Neuron (in vitro differentiated cells): ENCODE results near the gene VRK2.
"Not testable (repeated sequence)": the region's sequence is repeated elsewhere in the genome, so short reads cannot be mapped to it uniquely, and the experiment has no call there.

Source experiments
- H2AFZ ChIP-seq: one replicate; pipeline ENCODE4 v1.6.1; 2013; ENCODE audit warnings: low read depth, mild to moderate bottlenecking, inconsistent platforms, low read length, moderate library complexity
- H3K27me3 ChIP-seq: one replicate; pipeline ENCODE4 v1.6.1; 2013; ENCODE audit warnings: low read length; ENCODE audit not compliant: insufficient read depth
- H3K36me3 ChIP-seq: one replicate; pipeline ENCODE4 v1.6.1; 2013; ENCODE audit warnings: low read length; ENCODE audit not compliant: insufficient read depth
- H3K4me1 ChIP-seq: one replicate; pipeline ENCODE4 v1.6.1; 2013; ENCODE audit warnings: low read length; ENCODE audit not compliant: insufficient read depth
- H3K4me3 ChIP-seq: 2 replicates; pipeline ENCODE4 v1.5.1; 2013; ENCODE audit warnings: mild to moderate bottlenecking, low read length, moderate library complexity
- H3K9me3 ChIP-seq: one replicate; pipeline ENCODE4 v1.6.1; 2013; ENCODE audit warnings: low read length

Gene VRK2

GRCh38 chr2:58169845-58170244, 123.2 kb downstream of the VRK2 start:
- H3K27me3 ChIP-seq, H2AFZ ChIP-seq, H3K9me3 ChIP-seq, H3K4me3 ChIP-seq, H3K4me1 ChIP-seq: not testable (repeated sequence)
- peaks cover 13% of the 10 kb centered on the region for H3K36me3 ChIP-seq

DNA sequence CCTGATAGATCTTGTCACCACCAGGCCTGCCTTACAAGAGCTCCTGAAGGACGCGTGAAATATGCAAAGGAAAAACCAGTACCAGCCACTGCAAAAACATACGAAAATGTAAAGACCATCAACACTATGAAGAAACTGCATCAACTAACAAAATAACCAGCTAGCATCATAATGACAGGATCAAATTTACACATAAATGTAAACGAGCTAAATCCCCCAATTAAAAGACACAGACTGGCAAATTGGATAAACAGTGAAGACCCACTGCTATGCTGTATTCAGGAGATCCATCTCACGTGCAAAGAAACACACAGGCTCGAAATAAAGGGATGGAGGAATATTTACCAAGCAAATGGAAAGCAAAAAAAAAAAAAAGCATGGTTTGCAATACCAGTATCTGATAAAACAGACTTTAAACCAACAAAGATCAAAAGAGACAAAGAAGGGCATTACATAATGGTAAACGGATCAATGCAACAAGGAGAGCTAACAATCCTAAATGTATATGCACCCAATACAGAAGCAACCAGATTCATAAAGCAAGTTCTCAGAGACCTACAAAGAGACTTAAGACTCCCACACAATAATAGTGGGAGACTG, 123.8 kb downstream of the VRK2 start:
- not testable (repeated sequence) for H3K9me3 ChIP-seq, H3K36me3 ChIP-seq, H3K27me3 ChIP-seq, H3K4me1 ChIP-seq, H3K4me3 ChIP-seq, H2AFZ ChIP-seq

DNA sequence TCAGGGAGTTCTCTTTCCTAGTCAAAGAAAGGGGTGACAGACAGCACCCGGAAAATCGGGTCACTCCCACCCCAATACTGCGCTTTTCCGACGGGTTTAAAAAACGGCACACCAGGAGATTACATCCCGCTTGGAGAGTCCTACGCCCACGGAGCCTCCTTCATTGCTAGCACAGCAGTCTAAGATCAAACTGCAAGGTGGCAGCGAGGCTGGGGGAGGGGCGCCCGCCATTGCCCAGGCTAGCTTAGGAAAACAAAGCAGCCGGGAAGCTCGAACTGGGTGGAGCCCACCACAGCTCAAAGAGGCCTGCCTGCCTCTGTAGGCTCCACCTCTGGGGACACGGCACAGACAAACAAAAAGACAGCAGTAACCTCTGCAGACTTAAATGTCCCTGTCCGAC, 125.2 kb downstream of the VRK2 start:
- H3K4me1 ChIP-seq, H3K36me3 ChIP-seq, H2AFZ ChIP-seq, H3K27me3 ChIP-seq, H3K4me3 ChIP-seq, H3K9me3 ChIP-seq: not testable (repeated sequence)

DNA sequence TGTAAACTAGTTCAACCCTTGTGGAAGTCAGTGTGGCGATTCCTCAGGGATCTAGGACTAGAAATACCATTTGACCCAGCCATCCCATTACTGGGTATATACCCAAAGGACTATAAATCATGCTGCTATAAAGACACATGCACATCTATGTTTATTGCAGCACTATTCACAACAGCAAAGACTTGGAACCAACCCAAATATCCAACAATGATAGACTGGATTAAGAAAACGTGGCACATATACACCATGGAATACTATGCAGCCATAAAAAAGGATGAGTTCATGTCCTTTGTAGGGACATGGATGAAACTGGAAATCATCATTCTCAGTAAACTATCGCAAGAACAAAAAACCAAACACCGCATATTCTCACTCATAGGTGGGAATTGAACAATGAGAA, 130.6 kb downstream of the VRK2 start:
- not testable (repeated sequence) for H3K36me3 ChIP-seq, H3K4me1 ChIP-seq, H3K4me3 ChIP-seq, H2AFZ ChIP-seq, H3K9me3 ChIP-seq, H3K27me3 ChIP-seq

- not testable (repeated sequence) for H3K4me3 ChIP-seq, H3K27me3 ChIP-seq, H3K36me3 ChIP-seq, H2AFZ ChIP-seq, H3K9me3 ChIP-seq, H3K4me1 ChIP-seq
Measured at GRCh38 chr2:58180175-58180574, 133.6 kb downstream of the VRK2 start.

DNA sequence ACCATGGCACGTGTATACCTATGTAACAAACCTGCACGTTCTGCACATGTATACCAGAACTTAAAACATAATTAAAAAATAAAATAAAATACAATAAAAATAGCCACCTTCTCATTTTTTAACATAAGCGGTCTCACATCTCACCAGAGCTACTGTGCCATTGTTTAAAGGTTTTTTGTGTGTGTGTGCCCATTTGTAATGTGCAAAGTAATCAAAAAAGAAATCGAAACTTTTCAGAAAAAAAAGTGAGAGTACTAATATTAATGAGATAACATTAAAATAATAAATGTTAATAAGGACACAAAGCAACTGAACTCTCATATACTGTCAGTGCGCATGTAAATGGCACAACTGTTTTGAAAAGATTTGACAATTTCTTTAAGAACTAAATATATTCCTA, 134.0 kb downstream of the VRK2 start:
- Histone ChIP-seq H3K9me3 (no peaks in the 10 kb centered on the region), H3K4me3 (no peak overlapping the region), H3K36me3 (no peaks in the 10 kb centered on the region), H3K4me1 (no peaks in the 10 kb centered on the region), H3K27me3 (no peaks in the 10 kb centered on the region), H2AFZ (no peak overlapping the region)

- Histone ChIP-seq H3K27me3 (no peaks in the 10 kb centered on the region), H3K36me3 (no peaks in the 10 kb centered on the region), H3K9me3 (no peaks in the 10 kb centered on the region), H3K4me3 (no peak overlapping the region), H2AFZ (no peak overlapping the region), H3K4me1 (no peaks in the 10 kb centered on the region)
Measured at GRCh38 chr2:58182527-58182926, 135.9 kb downstream of the VRK2 start.

DNA sequence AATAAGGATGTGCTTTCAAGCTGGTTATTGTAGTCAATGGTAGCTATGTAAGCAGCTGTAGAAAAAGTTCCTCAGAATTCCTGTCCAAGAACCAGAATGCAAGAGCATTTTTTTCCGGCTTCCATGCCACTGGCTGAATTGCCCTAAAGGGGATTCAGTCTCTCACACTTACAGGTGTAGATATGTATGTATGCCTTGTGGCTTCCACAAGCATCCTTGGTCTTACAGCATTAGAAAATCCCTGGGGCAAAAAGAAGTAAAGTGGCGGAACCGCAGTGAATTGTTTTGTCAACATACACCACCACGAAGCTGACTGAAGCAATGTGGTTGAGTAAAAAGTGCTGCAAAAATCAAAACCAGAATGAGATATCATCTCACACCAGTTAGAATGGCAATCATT, 139.9 kb downstream of the VRK2 start:
- Histone ChIP-seq H3K4me3 (no peak overlapping the region), H3K36me3 (peaks cover 16% of the 10 kb centered on the region), H3K9me3 (no peaks in the 10 kb centered on the region), H2AFZ (no peak overlapping the region), H3K27me3 (no peaks in the 10 kb centered on the region), H3K4me1 (no peaks in the 10 kb centered on the region)

- H3K36me3 ChIP-seq: peaks cover 16% of the 10 kb centered on the region
- H2AFZ ChIP-seq, H3K27me3 ChIP-seq, H3K4me3 ChIP-seq, H3K9me3 ChIP-seq, H3K4me1 ChIP-seq: not testable (repeated sequence)
Measured at GRCh38 chr2:58187022-58187421, 140.4 kb downstream of the VRK2 start.

- no peak overlapping the region for H2AFZ ChIP-seq
- peaks cover 10% of the 10 kb centered on the region for H3K36me3 ChIP-seq
Measured at GRCh38 chr2:58194458-58194857, 147.9 kb downstream of the VRK2 start.

DNA sequence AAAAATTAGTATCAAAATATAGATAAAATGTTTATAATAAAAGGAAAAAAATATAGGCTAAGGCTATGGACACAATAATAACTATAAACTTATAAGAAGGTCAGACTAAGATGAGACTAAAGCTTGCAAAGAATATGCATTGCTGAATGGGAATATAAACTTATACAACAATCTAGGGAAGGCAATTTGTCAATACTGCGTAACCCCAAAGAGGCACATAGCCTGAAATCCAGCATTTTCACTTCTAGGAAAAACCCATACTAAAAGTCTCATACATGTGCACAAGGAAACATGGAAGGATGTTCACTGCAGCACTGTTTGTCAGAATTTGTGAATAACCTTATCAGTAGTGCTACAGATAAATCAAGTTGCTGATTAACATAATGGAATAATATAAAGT, 149.1 kb downstream of the VRK2 start:
- H3K4me3 ChIP-seq: no peak overlapping the region
- no peaks in the 10 kb centered on the region for H3K9me3 ChIP-seq
- no peaks in the 10 kb centered on the region for H3K4me1 ChIP-seq
- H3K27me3 ChIP-seq: no peaks in the 10 kb centered on the region
- no peak overlapping the region for H2AFZ ChIP-seq
- H3K36me3 ChIP-seq: peaks cover 10% of the 10 kb centered on the region

More at GRCh38 chr2:58194458-58194857, 147.9 kb downstream of the VRK2 start:
- Histone ChIP-seq H3K9me3 (no peaks in the 10 kb centered on the region), H3K4me3 (no peak overlapping the region), H3K27me3 (no peaks in the 10 kb centered on the region), H3K4me1 (no peaks in the 10 kb centered on the region)

- no peak overlapping the region for H3K4me3 ChIP-seq
- no peak overlapping the region for H2AFZ ChIP-seq
- H3K36me3 ChIP-seq: peaks cover 19% of the 10 kb centered on the region
- H3K9me3 ChIP-seq: no peaks in the 10 kb centered on the region
- H3K27me3 ChIP-seq: no peaks in the 10 kb centered on the region
- H3K4me1 ChIP-seq: no peaks in the 10 kb centered on the region
Measured at GRCh38 chr2:58197894-58198293, 151.3 kb downstream of the VRK2 start.

- H3K4me1 ChIP-seq: no peaks in the 10 kb centered on the region
Measured at GRCh38 chr2:58202404-58202803, 155.8 kb downstream of the VRK2 start.

DNA sequence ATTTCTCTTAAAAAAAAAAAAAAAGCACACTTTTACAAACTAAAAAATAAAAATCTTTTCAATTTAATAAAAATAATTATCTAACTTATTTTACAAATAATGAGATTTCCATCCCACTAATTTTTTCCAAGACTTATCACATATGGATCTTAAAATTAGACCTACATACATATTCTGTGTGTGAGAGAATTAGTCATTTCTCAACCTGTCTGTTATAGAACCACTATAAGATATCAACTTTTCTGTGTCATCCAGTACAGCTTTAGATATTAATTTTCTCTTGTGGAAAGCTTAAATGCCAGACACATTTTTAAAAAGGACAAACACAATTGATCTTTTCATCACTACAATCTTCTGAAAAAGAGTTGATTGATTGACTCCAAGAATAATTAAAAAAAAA, 156.4 kb downstream of the VRK2 start:
- no peaks in the 10 kb centered on the region for H3K9me3 ChIP-seq
- peaks cover 14% of the 10 kb centered on the region for H3K36me3 ChIP-seq
- H3K4me1 ChIP-seq: no peaks in the 10 kb centered on the region
- no peaks in the 10 kb centered on the region for H3K27me3 ChIP-seq
- H3K4me3 ChIP-seq: no peak overlapping the region
- no peak overlapping the region for H2AFZ ChIP-seq

More at GRCh38 chr2:58202404-58202803, 155.8 kb downstream of the VRK2 start:
- no peak overlapping the region for H3K4me3 ChIP-seq
- peaks cover 14% of the 10 kb centered on the region for H3K36me3 ChIP-seq
- H2AFZ ChIP-seq: no peak overlapping the region
- H3K27me3 ChIP-seq: no peaks in the 10 kb centered on the region
- no peaks in the 10 kb centered on the region for H3K9me3 ChIP-seq
